ENCODE measurements around the gene ZNF560. TPM values are rescaled to one million over a fixed set of nuclear protein-coding genes. Genes with fewer than 3 reads are reported as not detected.

ZNF560 gene
- total and polyA plus RNA-seq, 9 of the 15 experiments (the other 6 are each of a cell fraction or from before 2014, with no cell fraction given) = 0.04 to 0.18 (median 0.05) TPM; not detected in 3

DNA sequence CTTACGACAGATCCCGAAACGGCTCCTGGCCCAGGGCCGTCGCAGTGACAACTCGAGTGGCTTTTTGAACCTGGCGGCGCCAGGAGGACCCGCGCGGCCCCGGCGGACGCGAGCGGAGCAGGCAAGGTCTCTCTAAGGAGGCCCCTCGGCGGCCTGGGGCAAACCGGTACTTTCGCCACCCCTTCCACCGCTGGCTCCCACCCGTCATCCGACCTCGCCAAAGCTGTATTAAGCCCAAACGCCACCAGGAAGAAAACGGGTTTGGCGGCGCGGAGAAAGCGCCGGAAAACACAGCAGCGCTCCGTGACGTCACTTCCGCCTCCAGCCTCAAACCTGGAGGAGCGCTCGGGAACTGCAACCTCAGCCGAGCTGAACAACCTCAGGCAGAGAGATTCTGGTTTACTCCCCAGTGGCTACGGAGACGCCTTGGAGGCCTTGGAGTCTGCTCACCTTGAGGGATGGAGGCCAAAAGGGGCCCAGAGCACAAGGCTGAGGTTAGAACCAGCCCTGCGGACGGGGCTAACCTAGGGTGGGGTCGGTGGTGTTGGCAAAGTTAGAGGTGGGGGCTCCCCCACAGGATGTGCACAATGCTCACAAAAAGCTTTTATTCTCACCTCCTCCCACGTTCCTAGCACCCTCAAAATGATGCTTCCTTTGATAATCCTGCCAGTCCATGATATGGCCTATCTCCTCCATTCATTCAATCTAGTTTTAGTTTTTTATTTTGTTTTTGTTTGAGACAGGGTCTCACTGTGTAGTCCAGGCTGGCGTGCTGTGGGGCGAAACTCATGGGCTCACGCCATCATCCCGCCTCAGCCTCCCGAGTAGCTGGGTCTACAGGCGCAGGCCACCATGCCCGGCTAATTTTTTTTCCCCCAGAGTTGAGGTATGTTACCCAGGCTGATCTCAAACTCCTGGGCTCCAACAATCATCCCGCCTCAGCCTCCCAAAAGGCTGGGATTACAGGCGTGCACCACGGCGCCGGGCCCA lies 62.8 kb downstream of the ZNF560 start, which contains the start of gene ZNF266 (continued):
- peak; percentile 34 for TF ChIP-seq SAP30 (IDR thresholded peaks at IDR 0.05; ENCODE audit: borderline replicate concordance, insufficient read depth, low read depth, low read length, poor library complexity, severe bottlenecking)
- TF ChIP-seq, protein P1, sequence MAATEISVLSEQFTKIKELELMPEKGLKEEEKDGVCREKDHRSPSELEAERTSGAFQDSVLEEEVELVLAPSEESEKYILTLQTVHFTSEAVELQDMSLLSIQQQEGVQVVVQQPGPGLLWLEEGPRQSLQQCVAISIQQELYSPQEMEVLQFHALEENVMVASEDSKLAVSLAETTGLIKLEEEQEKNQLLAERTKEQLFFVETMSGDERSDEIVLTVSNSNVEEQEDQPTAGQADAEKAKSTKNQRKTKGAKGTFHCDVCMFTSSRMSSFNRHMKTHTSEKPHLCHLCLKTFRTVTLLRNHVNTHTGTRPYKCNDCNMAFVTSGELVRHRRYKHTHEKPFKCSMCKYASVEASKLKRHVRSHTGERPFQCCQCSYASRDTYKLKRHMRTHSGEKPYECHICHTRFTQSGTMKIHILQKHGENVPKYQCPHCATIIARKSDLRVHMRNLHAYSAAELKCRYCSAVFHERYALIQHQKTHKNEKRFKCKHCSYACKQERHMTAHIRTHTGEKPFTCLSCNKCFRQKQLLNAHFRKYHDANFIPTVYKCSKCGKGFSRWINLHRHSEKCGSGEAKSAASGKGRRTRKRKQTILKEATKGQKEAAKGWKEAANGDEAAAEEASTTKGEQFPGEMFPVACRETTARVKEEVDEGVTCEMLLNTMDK (IDR thresholded peaks at IDR 0.05; ENCODE audit: borderline replicate concordance, insufficient read depth, low read depth, low read length, poor library complexity, severe bottlenecking) = peak; percentile 57
- TF ChIP-seq ZNF668 (CRISPR knock-in tag; IDR thresholded peaks at IDR 0.05) = no peak
- TF ChIP-seq POLR2A (conservative IDR thresholded peaks at IDR 0.05) = peak; percentile 86
- TF ChIP-seq ETV1 (tag; conservative IDR thresholded peaks at IDR 0.05; ENCODE audit: low read depth) = peak; percentile 92
- TF ChIP-seq, protein P2, sequence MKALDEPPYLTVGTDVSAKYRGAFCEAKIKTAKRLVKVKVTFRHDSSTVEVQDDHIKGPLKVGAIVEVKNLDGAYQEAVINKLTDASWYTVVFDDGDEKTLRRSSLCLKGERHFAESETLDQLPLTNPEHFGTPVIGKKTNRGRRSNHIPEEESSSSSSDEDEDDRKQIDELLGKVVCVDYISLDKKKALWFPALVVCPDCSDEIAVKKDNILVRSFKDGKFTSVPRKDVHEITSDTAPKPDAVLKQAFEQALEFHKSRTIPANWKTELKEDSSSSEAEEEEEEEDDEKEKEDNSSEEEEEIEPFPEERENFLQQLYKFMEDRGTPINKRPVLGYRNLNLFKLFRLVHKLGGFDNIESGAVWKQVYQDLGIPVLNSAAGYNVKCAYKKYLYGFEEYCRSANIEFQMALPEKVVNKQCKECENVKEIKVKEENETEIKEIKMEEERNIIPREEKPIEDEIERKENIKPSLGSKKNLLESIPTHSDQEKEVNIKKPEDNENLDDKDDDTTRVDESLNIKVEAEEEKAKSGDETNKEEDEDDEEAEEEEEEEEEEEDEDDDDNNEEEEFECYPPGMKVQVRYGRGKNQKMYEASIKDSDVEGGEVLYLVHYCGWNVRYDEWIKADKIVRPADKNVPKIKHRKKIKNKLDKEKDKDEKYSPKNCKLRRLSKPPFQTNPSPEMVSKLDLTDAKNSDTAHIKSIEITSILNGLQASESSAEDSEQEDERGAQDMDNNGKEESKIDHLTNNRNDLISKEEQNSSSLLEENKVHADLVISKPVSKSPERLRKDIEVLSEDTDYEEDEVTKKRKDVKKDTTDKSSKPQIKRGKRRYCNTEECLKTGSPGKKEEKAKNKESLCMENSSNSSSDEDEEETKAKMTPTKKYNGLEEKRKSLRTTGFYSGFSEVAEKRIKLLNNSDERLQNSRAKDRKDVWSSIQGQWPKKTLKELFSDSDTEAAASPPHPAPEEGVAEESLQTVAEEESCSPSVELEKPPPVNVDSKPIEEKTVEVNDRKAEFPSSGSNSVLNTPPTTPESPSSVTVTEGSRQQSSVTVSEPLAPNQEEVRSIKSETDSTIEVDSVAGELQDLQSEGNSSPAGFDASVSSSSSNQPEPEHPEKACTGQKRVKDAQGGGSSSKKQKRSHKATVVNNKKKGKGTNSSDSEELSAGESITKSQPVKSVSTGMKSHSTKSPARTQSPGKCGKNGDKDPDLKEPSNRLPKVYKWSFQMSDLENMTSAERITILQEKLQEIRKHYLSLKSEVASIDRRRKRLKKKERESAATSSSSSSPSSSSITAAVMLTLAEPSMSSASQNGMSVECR (CRISPR knock-in tag; IDR thresholded peaks at IDR 0.05) = peak; percentile 72
- peak; percentile 95 for TF ChIP-seq CREB1 (IDR thresholded peaks at IDR 0.05)
- TF ChIP-seq CREB1 (CRISPR knock-in tag; IDR thresholded peaks at IDR 0.05) = peak; percentile 96
- 0 out of 2 replicates have a peak, but pooled peaks have one; percentile 23 for TF ChIP-seq ZNF644 (tag; IDR thresholded peaks at IDR 0.05; ENCODE audit: low read depth)
- TF ChIP-seq HMGN3 (IDR thresholded peaks at IDR 0.05; ENCODE audit: borderline replicate concordance, extremely low read depth, insufficient read length, low read depth, low read length) = peak; percentile 55
- TF ChIP-seq RFX7 (CRISPR knock-in tag; IDR thresholded peaks at IDR 0.05) = no peak
- TF ChIP-seq POLR2H (tag; IDR thresholded peaks at IDR 0.05; ENCODE audit: low read depth) = peak; percentile 65; the same call in 1 of the 2 replicates
- TF ChIP-seq FOXA3 (CRISPR knock-in tag; conservative IDR thresholded peaks at IDR 0.05 in 1 of 2, IDR thresholded peaks at IDR 0.05 in 1 of 2) = peak in 1 of 2 experiments; percentile 66; a peak in 2 of 4 replicates
- TF ChIP-seq, protein P3, sequence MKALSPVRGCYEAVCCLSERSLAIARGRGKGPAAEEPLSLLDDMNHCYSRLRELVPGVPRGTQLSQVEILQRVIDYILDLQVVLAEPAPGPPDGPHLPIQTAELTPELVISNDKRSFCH (CRISPR knock-in tag; IDR thresholded peaks at IDR 0.05) = no peak
- TF ChIP-seq, protein P3 (tag; IDR thresholded peaks at IDR 0.05) = 0 out of 2 replicates have a peak, but pooled peaks have one; percentile 42
- TF ChIP-seq SIX5 (IDR thresholded peaks at IDR 0.05; ENCODE audit: borderline replicate concordance in 1 of 2, insufficient read depth in 1 of 2, low read depth in 1 of 2, low read length in 2 of 2) = 0 out of 4 replicates have a peak, but pooled peaks have one; percentile 12 to 31
- TF ChIP-seq CBX8 (IDR thresholded peaks at IDR 0.05; ENCODE audit: borderline replicate concordance, extremely low read depth, low read depth, low read length, poor library complexity, severe bottlenecking) = no peak
- peak; percentile 55; the same call in 1 of the 2 replicates for TF ChIP-seq RB1 (IDR thresholded peaks at IDR 0.05; ENCODE audit: low read depth)

All from K562 (cell line).